GM13977 (cell line): Measurements from ENCODE around the gene ARL14EP.

ENCODE experiments used
- DNase-seq: peaks from one replicate; pipeline ENCODE4 v3.0.0; 2012; ENCODE audit warnings: low spot score
- CTCF ChIP-seq: IDR thresholded peaks from 2 replicates; pipeline ENCODE4 v1.5.1; 2012; ENCODE audit warnings: mild to moderate bottlenecking, control low read depth; ENCODE audit not compliant: insufficient read depth; ENCODE audit errors: extremely low read depth, missing control alignments
- in situ Hi-C: fragments of 300-500 bp; cut with MboI; formaldehyde crosslinking; loops from one replicate; pipeline ENCODE4 v1.12.0; 2022; ENCODE audit warnings: low sequenced_read_pairs, low pct_unique_long_range_greater_than_20kb, mixed read lengths, inconsistent platforms; ENCODE audit not compliant: unreplicated experiment

Gene ARL14EP

GRCh38 chr11:30364139-30364836 is 41.4 kb downstream of the ARL14EP start:
- no peak for TF ChIP-seq CTCF
- in situ Hi-C loops: no loop called here
- DNase-seq: no peak

- TF ChIP-seq CTCF: no peak
- in situ Hi-C loops: no loop called here
- no peak for DNase-seq
These were observed 42.1 kb downstream of the ARL14EP start for GRCh38 chr11:30364837-30365482.

GRCh38 chr11:30365793-30366517 is 43.1 kb downstream of the ARL14EP start:
- TF ChIP-seq CTCF: no peak
- no peak for DNase-seq
- in situ Hi-C loops: no loop called here

- no peak for TF ChIP-seq CTCF
- in situ Hi-C loops: no loop called here
- no peak for DNase-seq
These were observed 45.5 kb downstream of the ARL14EP start for GRCh38 chr11:30368394-30368793.

- no peak for TF ChIP-seq CTCF
- in situ Hi-C loops: no loop called here
- DNase-seq: no peak
These were observed 47.3 kb downstream of the ARL14EP start for GRCh38 chr11:30370164-30370563.

GRCh38 chr11:30377347-30377746 is 54.4 kb downstream of the ARL14EP start:
- TF ChIP-seq CTCF: no peak
- no peak for DNase-seq
- in situ Hi-C loops: no loop called here
